K562 (cell line): ENCODE results near the gene DNAJC12.
"Not testable (repeated sequence)": the region's sequence is repeated elsewhere in the genome, so short reads cannot be mapped to it uniquely, and the experiment has no call there.

Source experiments
- NEUROD1 ChIP-seq: fragments of 150-350 bp; IDR thresholded peaks from 2 replicates; pipeline ENCODE4 v1.6.1; 2014; ENCODE audit warnings: borderline replicate concordance, low read length, low read depth; ENCODE audit not compliant: partially characterized antibody
- POLR2AphosphoS5 ChIP-seq: IDR thresholded peaks from 2 replicates; pipeline ENCODE4 v1.6.1; 2011; ENCODE audit warnings: mild to moderate bottlenecking, low read depth, low read length, moderate library complexity; ENCODE audit not compliant: control insufficient read depth, insufficient read depth
- ZNF431 ChIP-seq: sonication (generic); formaldehyde crosslinking; IDR thresholded peaks from 2 replicates; pipeline ENCODE4 v1.8.0; 2022; ENCODE audit warnings: mild to moderate bottlenecking, missing genetic modification reagents
- TF ChIP-seq, protein P1 (sequence below), 3 experiments: IDR thresholded peaks in 2 of 3; conservative IDR thresholded peaks in 1 of 3; 2 replicates each; pipeline ENCODE4 v1.5.1; 2011 to 2012; ENCODE audit warnings: low read length in 3 of 3, mild to moderate bottlenecking in 3 of 3, control low read depth in 2 of 3, improper control_type of control experiment in 1 of 3, inconsistent platforms in 1 of 3, low read depth in 1 of 3, mixed read lengths in 1 of 3, moderate library complexity in 1 of 3; ENCODE audit not compliant: insufficient read depth in 2 of 3

DNA sequence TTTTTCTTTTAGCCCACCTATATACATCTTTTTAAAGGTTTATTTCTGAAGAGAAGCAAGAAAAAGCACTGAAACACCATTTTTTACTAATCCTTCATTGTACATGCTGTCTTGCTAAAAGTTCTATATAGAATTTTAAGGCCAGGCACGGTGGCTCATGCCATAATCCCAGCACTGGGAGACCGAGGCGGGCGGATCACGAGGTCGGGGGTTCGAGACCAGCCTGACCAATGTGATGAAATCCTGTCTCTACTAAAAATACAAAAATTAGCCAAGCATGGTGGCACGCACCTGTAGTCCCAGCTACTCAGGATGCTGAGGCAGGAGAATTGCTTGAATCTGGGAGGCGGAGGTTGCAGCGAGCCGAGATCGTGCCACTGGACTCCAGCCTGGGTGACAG is 1.5 kb upstream of the DNAJC12 start:
- not testable (repeated sequence) for TF ChIP-seq POLR2AphosphoS5, NEUROD1, ZNF431
- TF ChIP-seq, protein P1, sequence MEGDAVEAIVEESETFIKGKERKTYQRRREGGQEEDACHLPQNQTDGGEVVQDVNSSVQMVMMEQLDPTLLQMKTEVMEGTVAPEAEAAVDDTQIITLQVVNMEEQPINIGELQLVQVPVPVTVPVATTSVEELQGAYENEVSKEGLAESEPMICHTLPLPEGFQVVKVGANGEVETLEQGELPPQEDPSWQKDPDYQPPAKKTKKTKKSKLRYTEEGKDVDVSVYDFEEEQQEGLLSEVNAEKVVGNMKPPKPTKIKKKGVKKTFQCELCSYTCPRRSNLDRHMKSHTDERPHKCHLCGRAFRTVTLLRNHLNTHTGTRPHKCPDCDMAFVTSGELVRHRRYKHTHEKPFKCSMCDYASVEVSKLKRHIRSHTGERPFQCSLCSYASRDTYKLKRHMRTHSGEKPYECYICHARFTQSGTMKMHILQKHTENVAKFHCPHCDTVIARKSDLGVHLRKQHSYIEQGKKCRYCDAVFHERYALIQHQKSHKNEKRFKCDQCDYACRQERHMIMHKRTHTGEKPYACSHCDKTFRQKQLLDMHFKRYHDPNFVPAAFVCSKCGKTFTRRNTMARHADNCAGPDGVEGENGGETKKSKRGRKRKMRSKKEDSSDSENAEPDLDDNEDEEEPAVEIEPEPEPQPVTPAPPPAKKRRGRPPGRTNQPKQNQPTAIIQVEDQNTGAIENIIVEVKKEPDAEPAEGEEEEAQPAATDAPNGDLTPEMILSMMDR (IDR thresholded peaks at IDR 0.05 in 2 of 3, conservative IDR thresholded peaks at IDR 0.05 in 1 of 3; ENCODE audit: insufficient read depth in 2 of 3, low read depth in 1 of 3, low read length in 3 of 3), result not testable (repeated sequence)
